ENCODE data around the gene SLC9A9. TPM values are rescaled to one million over a fixed set of nuclear protein-coding genes. Genes with fewer than 3 reads are reported as not detected.

The SLC9A9 gene
- total and polyA plus RNA-seq, 12 donors = 1.3 to 8.4 (median 3.0) TPM

GRCh38 chr3:143601723-143602484, 246.4 kb downstream of the SLC9A9 start:
- Histone ChIP-seq H3K27me3 (no peaks in the 10 kb centered on the region), H3K36me3 (no peaks in the 10 kb centered on the region), H3K9me3 (no peaks in the 10 kb centered on the region), H3K4me1 (peaks cover 0 to 16% (median 5%) of the 10 kb centered on the region in 9 donors), H3K27ac (peak overlapping the region in 3 of 10 donors; percentile 12 to 52 (median 34)), H3K4me3 (no peak overlapping the region)
- 51% methylated on average over 6 of the region's 6 CpGs for WGBS, 2 donors
- no peak for TF ChIP-seq CTCF (IDR thresholded peaks at IDR 0.05)
- DNase-seq (peak; percentile 14 to 15), ATAC-seq (peak in 7 of 8 donors; percentile 57 to 87 (median 74))
- intact Hi-C loops (cut with DNase I) = no loop called here

- H3K36me3 ChIP-seq = no peaks in the 10 kb centered on the region
- TF ChIP-seq CTCF (IDR thresholded peaks at IDR 0.05) = no peak
- DNase-seq = no peak
- no peak for ATAC-seq
- no peaks in the 10 kb centered on the region for H3K9me3 ChIP-seq
- H3K27ac ChIP-seq = peak overlapping the region in 3 of 10 donors; percentile 12 to 52 (median 34)
- H3K27me3 ChIP-seq = no peaks in the 10 kb centered on the region
- intact Hi-C loops (cut with DNase I) = no loop called here
- peaks cover 0 to 16% (median 5%) of the 10 kb centered on the region in 9 donors for H3K4me1 ChIP-seq
- H3K4me3 ChIP-seq = no peak overlapping the region
- WGBS, 2 donors = 84 to 92% methylated on average over 4 of the region's 4 CpGs
Measured at GRCh38 chr3:143600756-143601718, 247.2 kb downstream of the SLC9A9 start.

GRCh38 chr3:143597774-143598652, 250.3 kb downstream of the SLC9A9 start:
- H3K4me3 ChIP-seq = no peak overlapping the region
- 75 to 77% methylated on average over 17 of the region's 17 CpGs for WGBS, 2 donors
- no peaks in the 10 kb centered on the region for H3K27me3 ChIP-seq
- ATAC-seq (no peak), DNase-seq (no peak)
- no peaks in the 10 kb centered on the region for H3K36me3 ChIP-seq
- no peaks in the 10 kb centered on the region for H3K9me3 ChIP-seq
- no peak overlapping the region for H3K27ac ChIP-seq
- TF ChIP-seq CTCF (IDR thresholded peaks at IDR 0.05) = no peak
- peaks cover 0 to 16% (median 5%) of the 10 kb centered on the region in 9 donors for H3K4me1 ChIP-seq
- intact Hi-C loops (cut with DNase I) = no loop called here

All from heart right ventricle (tissue), 16 donors.